Measurements from ENCODE around the gene MYD88.

MYD88 gene

GRCh38 chr3:38137615-38138348 lies 679 bp upstream of the MYD88 start:
- peaks cover 80% of the 10 kb centered on the region for H3K4me1 Mint-ChIP-seq (ENCODE audit: low read depth)
- H3K36me3 Mint-ChIP-seq (ENCODE audit: low read depth) = peaks cover 73% of the 10 kb centered on the region
- peak overlapping the region; percentile 96 for H3K4me3 Mint-ChIP-seq
- H3K27me3 Mint-ChIP-seq = no peaks in the 10 kb centered on the region
- H3K27ac Mint-ChIP-seq = peak overlapping the region; percentile 98
- intact Hi-C loops (cut with micrococcal nuclease) = loop anchor here (1.0 to 5.0 kb wide), 3 partner anchors 28 to 1245 kb away; partner anchors contain the start of genes OXSR1, SLC25A38 and XYLB
- no peaks in the 10 kb centered on the region for H3K9me3 Mint-ChIP-seq

GRCh38 chr3:38139191-38139590 lies 730 bp downstream of the MYD88 start:
- Mint-ChIP-seq H3K4me1 (ENCODE audit: low read depth) (peaks cover 80% of the 10 kb centered on the region), H3K27me3 (no peaks in the 10 kb centered on the region), H3K36me3 (ENCODE audit: low read depth) (peaks cover 59% of the 10 kb centered on the region), H3K4me3 (peak overlapping the region; percentile 96), H3K9me3 (no peaks in the 10 kb centered on the region), H3K27ac (peak overlapping the region; percentile 98)
- intact Hi-C loops (cut with micrococcal nuclease) = loop anchor here (5.0 kb wide), 2 partner anchors 208 to 1243 kb away; partner anchors contain the start of genes SLC25A38 and XYLB

GRCh38 chr3:38139652-38140051 lies 1.2 kb downstream of the MYD88 start:
- Mint-ChIP-seq H3K27ac (peak overlapping the region; percentile 98), H3K27me3 (no peaks in the 10 kb centered on the region), H3K9me3 (no peaks in the 10 kb centered on the region), H3K36me3 (ENCODE audit: low read depth) (peaks cover 55% of the 10 kb centered on the region), H3K4me1 (ENCODE audit: low read depth) (peaks cover 78% of the 10 kb centered on the region), H3K4me3 (peak overlapping the region; percentile 96)
- intact Hi-C loops (cut with micrococcal nuclease) = loop anchor here (5.0 kb wide), 2 partner anchors 208 to 1243 kb away; partner anchors contain the start of genes SLC25A38 and XYLB

- no peak overlapping the region for H3K27ac Mint-ChIP-seq
- no peaks in the 10 kb centered on the region for H3K27me3 Mint-ChIP-seq
- peaks cover 47% of the 10 kb centered on the region for H3K36me3 Mint-ChIP-seq (ENCODE audit: low read depth)
These were observed 2.1 kb downstream of the MYD88 start for GRCh38 chr3:38140326-38141172.

GRCh38 chr3:38141173-38141951 lies 2.9 kb downstream of the MYD88 start:
- Mint-ChIP-seq H3K4me3 (no peak overlapping the region), H3K9me3 (no peaks in the 10 kb centered on the region), H3K27ac (no peak overlapping the region), H3K36me3 (ENCODE audit: low read depth) (peaks cover 43% of the 10 kb centered on the region), H3K27me3 (no peaks in the 10 kb centered on the region), H3K4me1 (ENCODE audit: low read depth) (peaks cover 66% of the 10 kb centered on the region)
- intact Hi-C loops (cut with micrococcal nuclease) = no loop called here

More at GRCh38 chr3:38140326-38141172, 2.1 kb downstream of the MYD88 start:
- Mint-ChIP-seq H3K4me3 (peak overlapping the region; percentile 96), H3K4me1 (ENCODE audit: low read depth) (peaks cover 70% of the 10 kb centered on the region), H3K9me3 (no peaks in the 10 kb centered on the region)
- intact Hi-C loops (cut with micrococcal nuclease) = no loop called here

GRCh38 chr3:38141952-38142273 lies 3.5 kb downstream of the MYD88 start:
- intact Hi-C loops (cut with micrococcal nuclease) = no loop called here
- Mint-ChIP-seq H3K4me3 (no peak overlapping the region), H3K27me3 (no peaks in the 10 kb centered on the region), H3K9me3 (no peaks in the 10 kb centered on the region), H3K4me1 (ENCODE audit: low read depth) (peaks cover 70% of the 10 kb centered on the region), H3K27ac (no peak overlapping the region), H3K36me3 (ENCODE audit: low read depth) (peaks cover 37% of the 10 kb centered on the region)

GRCh38 chr3:38142959-38143358 lies 4.5 kb downstream of the MYD88 start:
- no peak overlapping the region for H3K4me3 Mint-ChIP-seq
- H3K27me3 Mint-ChIP-seq = no peaks in the 10 kb centered on the region
- intact Hi-C loops (cut with micrococcal nuclease) = no loop called here
- H3K27ac Mint-ChIP-seq = no peak overlapping the region
- no peaks in the 10 kb centered on the region for H3K9me3 Mint-ChIP-seq
- peaks cover 33% of the 10 kb centered on the region for H3K36me3 Mint-ChIP-seq (ENCODE audit: low read depth)
- peaks cover 75% of the 10 kb centered on the region for H3K4me1 Mint-ChIP-seq (ENCODE audit: low read depth)

GRCh38 chr3:38143511-38143910 lies 5.0 kb downstream of the MYD88 start:
- H3K4me1 Mint-ChIP-seq (ENCODE audit: low read depth) = peaks cover 73% of the 10 kb centered on the region
- intact Hi-C loops (cut with micrococcal nuclease) = no loop called here
- H3K27ac Mint-ChIP-seq = peak overlapping the region; percentile 44
- no peak overlapping the region for H3K4me3 Mint-ChIP-seq
- H3K27me3 Mint-ChIP-seq = no peaks in the 10 kb centered on the region
- no peaks in the 10 kb centered on the region for H3K9me3 Mint-ChIP-seq
- peaks cover 28% of the 10 kb centered on the region for H3K36me3 Mint-ChIP-seq (ENCODE audit: low read depth)

- intact Hi-C loops (cut with micrococcal nuclease) = no loop called here
These were observed 8.0 kb downstream of the MYD88 start for GRCh38 chr3:38146504-38146903.

GRCh38 chr3:38147421-38147820 lies 9.0 kb downstream of the MYD88 start:
- H3K4me1 Mint-ChIP-seq (ENCODE audit: low read depth) = peaks cover 65% of the 10 kb centered on the region
- H3K4me3 Mint-ChIP-seq = no peak overlapping the region
- H3K36me3 Mint-ChIP-seq (ENCODE audit: low read depth) = peaks cover under 1% of the 10 kb centered on the region
- intact Hi-C loops (cut with micrococcal nuclease) = no loop called here
- H3K27me3 Mint-ChIP-seq = no peaks in the 10 kb centered on the region
- no peaks in the 10 kb centered on the region for H3K9me3 Mint-ChIP-seq
- H3K27ac Mint-ChIP-seq = peak overlapping the region; percentile 71

More at GRCh38 chr3:38146504-38146903, 8.0 kb downstream of the MYD88 start:
- no peaks in the 10 kb centered on the region for H3K9me3 Mint-ChIP-seq
- H3K4me3 Mint-ChIP-seq = no peak overlapping the region
- H3K4me1 Mint-ChIP-seq (ENCODE audit: low read depth) = peaks cover 67% of the 10 kb centered on the region
- peaks cover 10% of the 10 kb centered on the region for H3K36me3 Mint-ChIP-seq (ENCODE audit: low read depth)
- no peaks in the 10 kb centered on the region for H3K27me3 Mint-ChIP-seq
- no peak overlapping the region for H3K27ac Mint-ChIP-seq

- H3K4me1 Mint-ChIP-seq (ENCODE audit: low read depth) = peaks cover 69% of the 10 kb centered on the region
- H3K27me3 Mint-ChIP-seq = no peaks in the 10 kb centered on the region
- no peaks in the 10 kb centered on the region for H3K9me3 Mint-ChIP-seq
- peak overlapping the region; percentile 71 for H3K27ac Mint-ChIP-seq
- H3K36me3 Mint-ChIP-seq (ENCODE audit: low read depth) = no peaks in the 10 kb centered on the region
- H3K4me3 Mint-ChIP-seq = no peak overlapping the region
- intact Hi-C loops (cut with micrococcal nuclease) = no loop called here
These were observed 9.9 kb downstream of the MYD88 start for GRCh38 chr3:38148311-38148882.

- Mint-ChIP-seq H3K4me1 (ENCODE audit: low read depth) (peaks cover 68% of the 10 kb centered on the region), H3K4me3 (peak overlapping the region; percentile 37), H3K27ac (peak overlapping the region; percentile 82), H3K27me3 (no peaks in the 10 kb centered on the region), H3K9me3 (no peaks in the 10 kb centered on the region), H3K36me3 (ENCODE audit: low read depth) (no peaks in the 10 kb centered on the region)
- intact Hi-C loops (cut with micrococcal nuclease) = no loop called here
These were observed 11.2 kb downstream of the MYD88 start for GRCh38 chr3:38149708-38150107.

GRCh38 chr3:38150780-38151528 lies 12.5 kb downstream of the MYD88 start:
- Mint-ChIP-seq H3K4me3 (no peak overlapping the region), H3K4me1 (ENCODE audit: low read depth) (peaks cover 73% of the 10 kb centered on the region), H3K27ac (peak overlapping the region; percentile 79), H3K27me3 (no peaks in the 10 kb centered on the region), H3K9me3 (no peaks in the 10 kb centered on the region), H3K36me3 (ENCODE audit: low read depth) (no peaks in the 10 kb centered on the region)
- intact Hi-C loops (cut with micrococcal nuclease) = no loop called here
